Stimulated activated CD4-positive, alpha-beta T cell treated with anti-CD3 and anti-CD28 coated beads, Interleukin-12 subunit alpha, Interleukin-12 subunit beta, amount 100 ng/mL, for 48 hours (primary cell): ENCODE results near the gene GAK.

ENCODE experiments used
- DNase-seq, 3 donors: peaks; one replicate each; pipeline ENCODE4 v3.0.0-alpha.2; 2020; ENCODE audit warnings: low read depth in 2 of 3, low spot score in 1 of 3

GAK gene

DNA sequence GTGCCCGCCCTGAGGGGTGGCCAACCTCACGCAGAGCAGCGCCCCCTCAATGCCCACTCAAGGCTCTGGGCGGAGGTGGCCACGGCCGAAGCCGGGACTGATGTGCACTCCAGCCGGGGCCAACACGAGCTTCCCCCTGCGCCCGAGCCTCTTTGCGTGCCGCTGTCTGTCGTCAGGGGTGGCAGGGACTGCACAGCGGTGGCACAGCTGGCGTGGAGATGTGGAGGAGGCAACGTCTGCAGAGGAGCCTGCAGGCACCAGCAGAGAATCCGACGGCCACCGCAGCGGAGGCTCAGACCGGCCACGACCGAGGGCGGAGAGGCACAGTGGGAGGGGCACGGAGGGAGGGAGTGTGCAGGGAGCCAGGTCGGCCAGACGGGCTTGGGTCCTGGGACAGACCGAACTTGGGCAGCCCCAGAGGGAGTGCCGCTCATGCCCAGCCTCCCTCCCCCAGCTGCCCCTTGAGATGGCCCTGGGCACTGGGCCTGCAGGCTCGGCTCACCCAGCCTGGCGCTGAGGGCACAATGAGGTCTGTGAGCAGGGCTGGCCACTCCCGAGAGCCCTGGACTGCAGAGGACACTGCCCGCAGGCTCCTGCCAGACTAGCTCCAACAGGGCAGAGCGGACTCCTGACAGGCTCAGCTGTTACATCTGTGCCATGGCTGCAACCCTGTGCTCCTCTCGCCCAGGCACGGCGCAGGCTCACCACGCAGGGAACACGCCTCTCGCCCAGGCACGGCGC lies 59.7 kb downstream of the GAK start:
- DNase-seq, result no peak

DNA sequence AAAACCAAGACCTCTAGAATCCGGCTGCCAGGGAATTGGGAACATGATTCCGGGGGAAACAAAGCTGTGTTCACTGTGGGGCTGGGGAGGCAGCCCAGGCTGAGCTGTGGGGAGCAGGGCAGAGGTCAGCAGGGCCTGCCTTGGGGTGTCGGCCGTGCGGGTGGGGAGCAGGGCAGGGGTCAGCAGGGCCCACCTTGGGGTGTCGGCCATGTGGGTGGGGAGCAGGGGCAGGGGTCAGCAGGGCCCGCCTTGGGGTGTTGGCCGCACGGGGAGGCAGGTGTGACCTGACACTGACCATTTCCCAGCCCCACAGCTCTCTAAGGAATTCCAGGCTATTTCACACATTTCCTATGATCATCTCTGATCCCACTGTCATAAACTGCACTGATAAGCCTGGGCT lies 60.6 kb downstream of the GAK start:
- no peak for DNase-seq

DNA sequence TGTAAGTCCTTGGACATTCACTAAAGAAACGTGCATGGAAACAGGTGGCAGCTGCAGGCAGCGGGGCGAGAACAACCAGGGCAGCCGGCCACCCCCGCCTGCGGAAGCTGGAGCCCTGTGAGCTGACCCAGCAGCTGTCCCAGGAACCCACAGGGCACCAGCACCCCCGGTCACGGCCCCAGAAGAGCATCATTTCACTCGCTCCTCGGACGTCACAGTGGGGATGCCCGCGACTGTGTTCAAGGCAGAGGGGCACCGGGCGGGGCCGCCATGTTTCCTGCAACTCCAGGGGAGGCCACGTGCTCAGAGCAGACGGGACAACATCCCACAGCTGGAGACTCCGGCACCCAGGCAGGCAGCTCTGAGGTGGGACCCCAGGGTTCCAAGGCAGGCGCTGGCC lies 61.2 kb downstream of the GAK start:
- DNase-seq, result no peak

DNA sequence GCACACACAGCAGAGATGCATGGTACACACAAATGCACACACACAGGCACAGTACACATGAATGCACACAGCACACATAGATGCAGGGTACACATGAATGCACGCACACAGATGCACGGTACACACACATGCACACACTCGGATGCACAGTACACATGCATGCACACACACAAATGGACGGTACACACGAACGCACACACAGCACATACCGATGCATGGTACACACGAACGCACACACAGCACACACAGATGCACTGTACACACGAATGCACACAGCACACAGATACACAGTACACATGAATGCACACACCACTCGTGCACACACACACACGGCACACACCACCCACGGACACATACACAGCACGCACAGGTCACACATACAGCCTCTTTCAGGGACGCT lies 62.3 kb downstream of the GAK start:
- DNase-seq, result no peak

DNA sequence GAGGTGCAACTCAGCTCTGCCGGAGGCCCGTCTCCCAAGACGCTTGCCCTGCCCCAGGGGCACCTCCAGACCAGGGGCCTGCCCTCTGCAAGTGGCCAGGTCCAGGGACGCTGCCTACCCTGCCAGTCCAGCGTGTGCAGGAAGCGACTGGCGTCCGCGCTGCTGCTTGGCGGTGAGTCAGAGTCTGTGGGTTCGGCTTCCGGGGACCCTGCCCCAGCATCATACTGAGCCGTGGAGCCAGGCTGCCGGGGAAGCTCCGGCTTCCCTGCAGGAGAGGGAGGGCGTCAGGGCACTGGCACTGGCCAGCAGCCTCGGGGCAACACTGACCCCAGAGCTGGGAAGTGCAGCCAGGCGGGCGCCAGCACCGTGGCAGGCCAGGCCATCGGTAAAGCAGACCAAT lies 63.7 kb downstream of the GAK start:
- no peak for DNase-seq

DNA sequence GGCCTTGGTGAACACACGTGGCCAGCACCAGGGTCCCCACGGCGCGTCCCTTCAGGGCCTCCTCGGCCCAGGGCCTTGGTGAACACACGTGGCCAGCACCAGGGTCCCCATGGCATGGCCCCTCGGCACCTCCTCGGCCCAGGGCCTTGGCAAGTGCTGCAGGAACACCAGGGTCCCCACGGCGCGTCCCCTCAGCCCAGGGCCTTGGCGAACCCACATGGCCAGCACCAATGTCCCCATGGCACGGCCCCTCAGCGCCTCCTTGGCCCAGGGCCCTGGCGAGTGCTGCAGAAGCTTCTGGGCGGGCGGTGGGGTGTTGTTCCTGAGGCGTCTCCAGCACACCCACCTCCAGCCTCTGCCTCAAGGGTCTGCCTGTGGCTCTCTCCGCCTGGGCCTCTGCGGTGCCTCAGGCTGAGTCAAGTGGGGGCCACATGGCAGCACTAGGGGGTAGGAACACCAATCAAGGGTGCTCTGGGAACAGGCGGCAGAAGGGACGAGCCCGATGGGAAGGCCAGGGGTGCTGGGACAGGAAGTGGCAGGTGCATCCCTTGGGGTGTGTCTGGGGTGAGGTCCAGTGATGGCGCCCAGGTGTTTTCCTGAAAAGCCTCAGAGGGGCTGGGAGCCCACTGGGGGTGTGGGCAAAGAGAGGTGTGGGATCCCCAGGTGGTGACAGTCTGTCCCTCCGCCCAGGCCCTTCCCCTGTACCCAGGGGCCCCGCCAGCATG lies 64.4 kb downstream of the GAK start:
- DNase-seq, result no peak

DNA sequence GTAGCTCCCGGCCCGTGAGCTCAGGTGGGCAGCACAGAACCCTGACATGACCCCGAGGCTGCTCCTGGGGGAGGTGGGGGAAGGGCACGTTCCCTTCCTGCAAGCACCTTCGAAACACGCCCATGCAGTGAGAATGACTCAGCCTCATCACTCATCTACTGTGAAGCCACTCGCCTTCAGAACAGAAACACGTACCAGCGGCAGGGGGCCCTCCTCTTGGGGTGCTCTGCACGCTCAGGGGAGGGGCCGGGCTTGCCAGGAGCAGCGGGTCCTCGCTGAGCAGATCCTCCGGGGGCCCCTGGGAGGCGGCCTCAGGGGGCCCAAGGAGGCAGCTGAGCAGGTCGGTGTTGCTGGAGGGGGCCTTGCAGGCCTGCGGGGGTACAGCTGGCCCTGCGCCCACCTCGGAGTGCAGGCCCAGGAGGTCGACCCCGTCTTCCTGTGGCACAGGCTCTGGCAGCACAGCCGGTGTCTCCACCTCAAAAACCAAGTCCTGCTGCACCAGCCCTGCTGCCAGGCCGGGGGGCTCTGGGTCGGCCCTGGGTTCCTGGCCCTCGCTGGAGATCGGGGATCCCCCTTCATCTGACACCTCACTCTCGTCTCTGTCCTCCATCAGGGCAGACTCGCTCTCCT lies 65.2 kb downstream of the GAK start:
- no peak for DNase-seq

DNA sequence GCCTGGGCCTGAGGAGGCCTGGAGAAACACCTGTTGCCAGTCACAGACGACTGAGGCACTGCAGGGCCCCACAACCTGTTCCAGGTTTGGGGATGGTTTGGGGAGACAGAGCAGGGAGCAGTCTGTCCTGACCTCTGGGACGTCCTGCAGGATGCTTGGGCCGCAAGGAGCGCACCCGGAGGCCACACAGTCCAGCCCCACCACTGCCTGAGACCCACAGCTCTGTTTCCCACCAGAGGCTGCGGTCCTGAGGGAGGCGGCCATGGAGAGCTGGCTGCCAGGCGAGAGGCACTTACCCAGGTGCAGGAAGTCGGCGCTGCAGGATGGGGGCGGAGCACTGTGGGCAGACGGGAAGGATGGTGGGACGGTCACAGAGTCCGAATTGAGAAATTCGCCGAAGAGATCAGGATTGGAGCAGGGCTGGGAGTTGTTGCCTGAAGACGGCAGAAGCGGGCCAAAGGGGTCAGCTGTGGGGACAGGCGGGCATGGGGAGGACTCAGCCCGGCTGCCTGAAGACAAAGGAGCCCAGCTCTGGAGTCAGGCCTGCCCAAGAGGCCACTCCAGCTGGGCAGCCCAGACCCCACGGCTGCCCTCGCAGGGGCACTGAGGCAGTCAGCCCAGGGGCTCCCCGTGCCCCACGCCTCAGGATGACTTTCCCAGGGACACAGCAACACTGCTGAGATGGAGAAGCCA lies 65.9 kb downstream of the GAK start:
- no peak for DNase-seq

DNA sequence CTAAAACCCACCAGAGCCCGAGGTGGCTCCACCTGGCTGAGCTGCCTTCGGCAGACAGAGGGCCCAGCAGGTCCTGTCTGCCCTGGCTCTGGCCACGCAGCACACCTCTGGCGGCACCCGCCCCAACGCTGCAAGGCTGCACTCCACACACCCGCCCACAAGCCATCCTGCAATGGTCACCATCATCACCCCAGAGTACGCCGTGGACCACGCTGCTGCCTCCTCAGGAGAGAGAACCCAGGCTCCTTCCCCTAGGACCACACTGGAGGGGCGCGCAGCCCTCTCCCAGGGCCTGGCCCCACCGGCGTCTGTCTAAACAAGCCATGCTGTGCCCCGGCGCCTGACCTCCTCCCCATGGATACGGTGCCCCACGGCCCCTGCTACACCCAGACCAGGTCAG lies 66.5 kb downstream of the GAK start:
- no peak for DNase-seq

DNA sequence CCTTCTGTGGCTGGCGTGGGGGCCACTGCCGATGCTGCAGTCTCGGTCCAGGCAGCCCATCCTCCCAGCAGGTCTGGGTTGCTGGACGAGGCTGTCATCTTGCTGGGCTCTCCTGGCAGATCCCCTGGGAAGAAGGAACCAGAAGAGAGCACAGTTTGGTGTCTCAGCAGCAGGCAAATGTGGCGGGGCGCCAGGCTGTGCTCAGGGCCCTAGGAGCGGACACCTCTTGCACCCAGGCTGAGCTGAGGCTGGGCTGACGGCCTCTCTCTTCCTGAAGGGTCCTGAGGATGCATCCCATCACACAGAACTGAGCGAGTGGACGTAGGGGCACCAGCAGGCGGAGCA lies 67.0 kb downstream of the GAK start:
- DNase-seq, result no peak

DNA sequence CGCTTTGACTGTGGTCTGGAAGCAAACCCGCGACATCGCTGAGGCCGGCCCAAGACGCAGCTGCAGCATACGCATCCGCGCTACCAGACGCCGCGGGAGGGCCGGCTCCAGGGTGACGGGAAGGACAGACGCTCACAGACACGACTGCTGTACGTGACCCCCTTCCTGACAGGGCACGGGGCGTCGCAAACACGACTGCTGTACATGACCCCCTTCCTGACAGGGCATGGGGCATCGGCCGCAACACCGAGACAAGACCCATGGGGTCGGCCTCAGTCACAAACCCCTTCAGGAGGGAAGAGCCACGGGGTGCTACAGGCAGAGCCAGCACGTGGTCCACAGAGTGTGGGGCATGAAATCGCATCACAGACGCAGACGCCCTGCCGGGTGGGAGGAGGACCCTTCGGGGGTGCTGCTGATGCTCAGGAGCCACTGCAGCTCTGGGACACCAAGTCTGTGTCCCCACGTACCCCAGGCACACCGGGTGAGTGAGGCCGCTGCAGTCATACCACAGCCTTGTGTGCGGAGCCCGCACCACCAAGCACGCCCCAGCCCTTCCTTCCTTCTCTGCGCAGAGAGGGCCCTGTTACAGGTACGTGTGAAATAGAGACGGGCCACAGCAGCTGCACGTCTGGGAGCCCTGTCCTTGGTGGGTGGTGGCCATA lies 67.5 kb downstream of the GAK start:
- DNase-seq, result no peak

DNA sequence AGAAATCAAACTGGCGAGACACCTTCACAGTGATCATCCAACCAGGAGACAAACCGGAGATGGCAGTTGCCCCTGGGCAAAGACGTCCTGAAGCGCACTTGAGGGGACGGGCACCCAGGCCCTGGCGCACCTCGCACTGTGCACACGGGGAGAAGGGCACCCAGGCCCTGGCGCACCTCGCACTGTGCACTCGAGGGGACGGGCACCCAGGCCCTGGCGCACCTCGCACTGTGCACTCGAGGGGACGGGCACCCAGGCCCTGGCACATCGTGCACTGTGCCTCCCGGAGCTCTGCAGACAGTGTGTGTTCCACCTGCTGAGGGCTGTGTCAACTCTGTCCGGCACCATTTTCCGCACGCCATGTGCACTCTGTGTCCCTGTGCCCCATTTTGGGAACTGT lies 71.6 kb downstream of the GAK start:
- DNase-seq, result no peak

DNA sequence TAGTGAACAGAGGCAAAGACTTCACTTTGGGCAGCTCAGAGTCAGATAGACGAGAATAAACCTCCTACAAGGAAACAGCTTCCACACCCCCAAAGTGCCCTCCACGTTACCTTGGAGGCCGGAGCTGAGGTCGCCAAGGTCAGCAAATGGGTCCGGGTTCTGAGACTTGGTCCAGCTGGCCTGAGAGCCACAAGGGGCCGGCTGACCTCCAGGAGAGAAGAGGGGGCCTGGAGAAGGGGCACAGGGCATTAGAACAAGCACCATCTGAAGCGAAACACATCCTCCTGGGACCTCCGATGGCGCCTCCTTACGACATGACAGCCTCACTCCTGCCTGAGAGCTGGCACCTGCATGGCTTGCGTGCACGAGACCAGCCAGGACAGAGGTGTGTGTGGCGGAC lies 72.6 kb downstream of the GAK start:
- no peak for DNase-seq

DNA sequence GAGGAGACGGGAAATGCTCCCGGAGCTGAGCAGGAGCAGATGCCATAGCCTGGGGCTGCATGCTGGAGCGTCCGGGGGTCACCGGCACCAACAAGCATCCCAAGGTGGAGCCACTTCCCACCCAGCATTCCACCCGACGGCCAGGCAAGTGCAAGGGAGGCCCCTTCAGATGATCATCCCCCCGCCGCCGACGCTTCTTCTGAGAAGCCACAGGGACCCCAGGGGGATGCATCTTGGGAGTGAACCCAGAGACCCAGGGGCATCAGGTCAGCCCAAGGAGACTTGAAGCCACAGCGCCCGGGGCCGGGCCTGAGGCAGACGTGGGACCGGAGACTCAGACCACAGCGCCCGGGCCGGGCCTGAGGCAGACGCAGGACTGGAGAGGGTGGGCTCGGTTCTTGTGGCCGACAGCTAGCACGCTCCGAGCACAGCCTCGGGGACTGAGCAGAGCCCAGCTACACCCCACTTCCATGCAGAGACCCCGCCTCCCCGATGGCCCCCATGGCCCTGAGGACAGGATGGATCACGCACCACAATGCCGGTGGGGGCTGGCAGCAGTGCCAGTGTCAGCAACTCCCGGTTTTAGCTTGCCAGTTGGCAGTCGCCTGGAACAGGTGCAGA lies 73.2 kb downstream of the GAK start:
- DNase-seq, result no peak

DNA sequence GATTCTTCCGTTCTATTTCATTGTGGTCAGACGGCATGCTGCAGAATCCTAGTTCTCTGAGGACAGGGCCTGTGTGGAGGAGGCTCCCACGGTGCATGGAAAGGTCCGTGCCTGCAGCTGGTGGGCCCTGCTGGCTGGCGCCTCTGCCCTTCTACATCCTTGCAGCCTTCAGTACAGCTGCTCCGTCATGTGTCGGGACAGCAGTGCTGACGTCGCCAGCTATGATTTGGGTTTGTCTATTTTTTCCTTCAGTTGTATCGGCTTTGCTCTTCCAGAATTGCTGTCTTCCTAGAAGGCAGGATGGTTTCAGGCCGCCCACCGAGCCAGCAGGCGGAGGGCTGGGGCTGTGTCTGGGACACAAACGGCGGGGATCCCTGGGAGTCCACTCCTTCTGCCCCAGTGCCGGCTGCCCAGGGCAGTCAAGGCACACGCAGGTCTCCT lies 74.1 kb downstream of the GAK start:
- no peak for DNase-seq

DNA sequence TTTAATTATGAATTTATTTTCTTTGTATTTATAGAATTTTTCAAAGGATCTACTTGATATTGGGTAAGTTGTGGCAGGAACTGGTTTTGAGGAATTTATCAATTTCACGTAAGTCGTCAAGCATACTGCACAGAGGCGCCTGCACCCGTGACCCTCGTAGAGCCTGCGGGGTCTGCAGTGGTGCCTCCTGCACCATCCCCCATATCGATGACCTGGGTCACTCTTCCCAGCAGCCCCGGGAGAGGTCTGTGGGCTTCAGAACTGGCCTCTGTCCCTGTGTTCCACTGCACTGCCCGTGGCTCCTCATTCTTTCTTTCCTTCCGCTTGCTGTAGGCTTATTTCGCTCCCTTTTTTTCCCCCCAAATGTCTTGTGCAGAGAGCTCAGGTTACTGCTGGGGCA lies 74.7 kb downstream of the GAK start:
- no peak for DNase-seq

DNA sequence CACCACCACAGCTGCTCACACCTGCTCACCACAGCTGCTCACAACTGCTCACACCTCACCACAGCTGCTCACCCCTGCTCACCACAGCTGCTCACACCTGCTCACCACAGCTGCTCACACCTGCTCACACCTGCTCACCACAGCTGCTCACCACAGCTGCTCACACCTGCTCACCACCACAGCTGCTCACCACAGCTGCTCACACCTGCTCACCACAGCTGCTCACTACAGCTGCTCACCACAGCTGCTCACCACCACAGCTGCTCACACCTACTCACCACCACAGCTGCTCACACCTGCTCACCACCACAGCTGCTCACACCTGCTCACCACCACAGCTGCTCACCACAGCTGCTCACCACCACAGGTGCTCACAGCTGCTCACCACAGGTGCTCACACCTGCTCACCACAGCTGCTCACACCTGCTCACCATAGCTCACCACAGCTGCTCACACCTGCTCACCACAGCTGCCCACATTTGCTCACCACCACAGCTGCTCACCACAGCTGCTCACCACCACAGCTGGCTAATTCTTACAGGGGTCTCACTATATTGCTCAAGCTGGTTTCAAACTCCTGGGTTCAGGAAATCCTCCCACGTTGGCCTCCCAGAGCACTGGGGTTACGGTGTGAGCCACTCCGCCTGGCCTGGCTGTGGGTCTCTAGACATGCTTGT lies 75.8 kb downstream of the GAK start:
- no peak for DNase-seq

DNA sequence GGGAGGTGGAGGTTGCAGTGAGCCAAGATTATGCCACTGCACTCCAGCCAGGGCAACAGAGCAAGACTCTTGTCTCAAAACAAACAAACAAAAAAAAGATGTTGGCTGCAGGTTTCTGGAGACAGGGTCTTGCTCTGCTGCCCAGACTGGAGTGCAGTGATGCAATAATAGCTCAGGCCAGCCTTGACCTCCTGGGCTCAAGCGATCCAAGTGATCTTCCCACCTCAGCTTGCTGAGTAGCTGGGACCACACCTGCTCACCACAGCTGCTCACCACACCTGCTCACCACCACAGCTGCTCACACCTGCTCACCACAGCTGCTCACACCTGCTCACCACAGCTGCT lies 76.3 kb downstream of the GAK start:
- DNase-seq, result no peak

DNA sequence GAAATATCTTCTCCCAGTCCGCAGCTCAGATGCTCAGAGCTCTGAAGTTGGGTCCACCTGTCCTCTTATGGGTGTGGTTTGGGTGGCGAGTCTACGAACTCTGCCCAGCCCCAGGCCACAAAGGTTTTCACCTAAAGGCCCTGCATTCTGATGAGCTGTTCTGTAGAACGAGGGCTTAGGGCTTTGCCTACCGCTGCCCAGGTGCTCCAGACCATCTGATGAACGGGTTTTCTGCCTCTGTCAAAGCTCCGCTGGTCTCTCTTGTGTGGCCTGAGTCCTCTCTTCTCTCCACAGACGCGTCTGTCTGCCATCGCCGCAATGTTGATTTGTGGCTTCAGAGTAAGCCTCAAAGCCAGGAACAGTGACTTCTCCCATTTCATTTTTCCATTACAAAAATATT lies 77.8 kb downstream of the GAK start:
- DNase-seq, result no peak

DNA sequence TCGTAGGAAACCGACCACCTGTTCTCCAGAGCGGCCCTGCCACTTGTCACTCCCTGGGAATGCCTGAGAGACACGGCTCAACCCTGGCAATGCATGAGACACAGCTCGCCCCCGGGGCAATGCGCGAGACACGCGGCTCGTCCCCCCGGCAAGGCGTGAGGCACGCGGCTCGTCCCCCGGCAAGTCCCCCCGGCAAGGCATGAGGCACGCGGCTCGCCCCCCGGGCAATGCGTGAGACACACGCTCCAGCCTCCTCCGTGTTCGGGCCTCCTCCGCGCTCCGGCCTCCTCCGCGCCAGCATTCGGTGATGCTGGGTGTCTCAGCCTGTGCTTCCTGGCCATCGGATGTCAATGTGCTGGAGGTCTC lies 78.7 kb downstream of the GAK start:
- no peak for DNase-seq
